Measurements from ENCODE around the gene CAPN7.

The CAPN7 gene

GRCh38 chr3:15204005-15204404, 2.0 kb upstream of the CAPN7 start:
- no peak for DNase-seq

- DNase-seq, result no peak
Observed at GRCh38 chr3:15205482-15205933, 538 bp upstream of the CAPN7 start.

- no peak for DNase-seq
Observed at GRCh38 chr3:15206662-15207576, 873 bp downstream of the CAPN7 start.

GRCh38 chr3:15207836-15208504, 1.9 kb downstream of the CAPN7 start:
- DNase-seq, result no peak

- no peak for DNase-seq
Observed at GRCh38 chr3:15211937-15212336, 5.9 kb downstream of the CAPN7 start.

GRCh38 chr3:15214758-15215157, 8.7 kb downstream of the CAPN7 start:
- no peak for DNase-seq

GRCh38 chr3:15215996-15216395, 9.9 kb downstream of the CAPN7 start:
- no peak for DNase-seq

- DNase-seq, result no peak
Observed at GRCh38 chr3:15216501-15216900, 10.5 kb downstream of the CAPN7 start.

GRCh38 chr3:15217011-15217671, 11.1 kb downstream of the CAPN7 start:
- DNase-seq, result no peak

GRCh38 chr3:15217841-15218267, 11.8 kb downstream of the CAPN7 start:
- no peak for DNase-seq

- DNase-seq, result no peak
Observed at GRCh38 chr3:15218689-15219088, 12.6 kb downstream of the CAPN7 start.

GRCh38 chr3:15220056-15220455, 14.0 kb downstream of the CAPN7 start:
- DNase-seq, result no peak

GRCh38 chr3:15220661-15221060, 14.6 kb downstream of the CAPN7 start:
- DNase-seq, result no peak

- DNase-seq, result no peak
Observed at GRCh38 chr3:15221574-15222217, 15.7 kb downstream of the CAPN7 start.

- DNase-seq, result no peak
Observed at GRCh38 chr3:15223685-15224572, 17.9 kb downstream of the CAPN7 start.

GRCh38 chr3:15228147-15228546, 22.1 kb downstream of the CAPN7 start:
- DNase-seq, result no peak

GRCh38 chr3:15229262-15229661, 23.2 kb downstream of the CAPN7 start:
- no peak for DNase-seq

GRCh38 chr3:15241341-15241740, 35.3 kb downstream of the CAPN7 start:
- DNase-seq, result no peak

GRCh38 chr3:15243822-15244482, 37.9 kb downstream of the CAPN7 start:
- no peak for DNase-seq

- no peak for DNase-seq
Observed at GRCh38 chr3:15246186-15246585, 40.1 kb downstream of the CAPN7 start.

GRCh38 chr3:15253023-15253697, 47.1 kb downstream of the CAPN7 start:
- DNase-seq, result no peak
